GM12892 (cell line): ENCODE results near the gene LRRC56.

Source experiments
- POLR2A ChIP-seq: IDR thresholded peaks from 2 replicates; pipeline ENCODE4 v1.6.1; 2011; ENCODE audit warnings: low read depth, low read length, control low read depth
- POLR2AphosphoS5 ChIP-seq: IDR thresholded peaks from 2 replicates; pipeline ENCODE4 v1.6.1; 2011; ENCODE audit warnings: low read depth, low read length, control low read depth
- TAF1 ChIP-seq: IDR thresholded peaks from 2 replicates; pipeline ENCODE4 v1.6.1; 2011; ENCODE audit warnings: low read depth, mild to moderate bottlenecking, control low read depth, low read length, borderline replicate concordance

GRCh38 chr11:521177-521688 is 16.1 kb upstream of the LRRC56 start:
- TF ChIP-seq POLR2A = no peak
- TF ChIP-seq POLR2AphosphoS5 = no peak
- no peak for TF ChIP-seq TAF1
